Mesenchymal stem cell (in vitro differentiated cells and primary cell): Measurements from ENCODE around the gene FOXE3.

Source experiments
- DNase-seq: peaks from one replicate; pipeline ENCODE4 v3.0.0-alpha.2; 2013
- H2AFZ ChIP-seq: one replicate; pipeline ENCODE4 v1.6.1; 2013; ENCODE audit warnings: low read depth, mild to moderate bottlenecking, control low read depth, inconsistent platforms, low read length, moderate library complexity
- H2AK5ac ChIP-seq: 2 replicates; pipeline ENCODE4 v1.6.1; 2013; ENCODE audit warnings: low read length, moderate library complexity, mild to moderate bottlenecking, inconsistent platforms; ENCODE audit not compliant: severe bottlenecking
- H2BK120ac ChIP-seq: one replicate; pipeline ENCODE4 v1.6.1; 2013; ENCODE audit warnings: low read depth, mild to moderate bottlenecking, inconsistent platforms, low read length, moderate library complexity
- H2BK12ac ChIP-seq, 2 experiments: one replicate each; pipeline ENCODE4 v1.6.1; 2013; ENCODE audit warnings: inconsistent platforms in 2 of 2, low read length in 2 of 2, mild to moderate bottlenecking in 2 of 2, moderate library complexity in 2 of 2, control low read depth in 1 of 2
- H2BK15ac ChIP-seq: one replicate; pipeline ENCODE4 v1.6.1; 2013; ENCODE audit warnings: mild to moderate bottlenecking, low read depth, inconsistent platforms; ENCODE audit not compliant: poor library complexity, severe bottlenecking
- H2BK5ac ChIP-seq: 2 replicates; pipeline ENCODE4 v1.6.1; 2013; ENCODE audit warnings: low read depth, mild to moderate bottlenecking, low read length, control low read depth, inconsistent platforms; ENCODE audit not compliant: poor library complexity, severe bottlenecking
- H3K14ac ChIP-seq, 2 experiments: one replicate each; pipeline ENCODE4 v1.6.1; 2013; ENCODE audit warnings: inconsistent platforms in 2 of 2, low read length in 2 of 2, control low read depth in 1 of 2, mild to moderate bottlenecking in 1 of 2, moderate library complexity in 1 of 2
- H3K18ac ChIP-seq, 2 experiments: one replicate each; pipeline ENCODE4 v1.6.1; 2013; ENCODE audit warnings: inconsistent platforms in 2 of 2, low read length in 2 of 2, control low read depth in 1 of 2, low read depth in 1 of 2, mild to moderate bottlenecking in 1 of 2
- H3K23ac ChIP-seq, 2 experiments: one replicate each; pipeline ENCODE4 v1.6.1; 2013; ENCODE audit warnings: inconsistent platforms in 2 of 2, low read length in 2 of 2, mild to moderate bottlenecking in 2 of 2, moderate library complexity in 2 of 2, control low read depth in 1 of 2
- H3K27ac ChIP-seq: 2 replicates; pipeline ENCODE4 v1.5.1; 2013; ENCODE audit warnings: mild to moderate bottlenecking, moderate library complexity, low read length, control low read depth, inconsistent platforms; ENCODE audit not compliant: poor library complexity, severe bottlenecking
- H3K27me3 ChIP-seq, 2 experiments: 2 replicates each; pipeline versions ENCODE4 v1.6.1 to v1.7.0; 2013; ENCODE audit warnings: low read length in 2 of 2, mild to moderate bottlenecking in 2 of 2, moderate library complexity in 2 of 2, control low read depth in 1 of 2, inconsistent platforms in 1 of 2; ENCODE audit not compliant: control insufficient read depth in 1 of 2, insufficient read depth in 1 of 2
- H3K36me3 ChIP-seq, 2 experiments: 2 replicates each; pipeline versions ENCODE4 v1.6.1 to v1.7.0; 2013; ENCODE audit warnings: low read length in 2 of 2, control low read depth in 1 of 2, inconsistent platforms in 1 of 2, low read depth in 1 of 2, mild to moderate bottlenecking in 1 of 2; ENCODE audit not compliant: insufficient read depth in 2 of 2, control insufficient read depth in 1 of 2
- H3K4ac ChIP-seq, 2 experiments: one replicate each; pipeline ENCODE4 v1.6.1; 2013; ENCODE audit warnings: inconsistent platforms in 2 of 2, low read length in 2 of 2, mild to moderate bottlenecking in 2 of 2, moderate library complexity in 2 of 2, control low read depth in 1 of 2, low read depth in 1 of 2
- H3K4me1 ChIP-seq: 2 replicates; pipeline ENCODE4 v1.6.1; 2013; ENCODE audit warnings: low read depth, low read length, control low read depth; ENCODE audit not compliant: control insufficient read depth, insufficient read depth
- H3K4me2 ChIP-seq: 2 replicates; pipeline ENCODE4 v1.6.1; 2013; ENCODE audit warnings: low read length, mild to moderate bottlenecking, inconsistent platforms; ENCODE audit not compliant: poor library complexity, severe bottlenecking
- H3K4me3 ChIP-seq, 2 experiments: 2 replicates each; pipeline versions ENCODE4 v1.5.1 to v1.7.0; 2013; ENCODE audit warnings: low read length in 2 of 2, mild to moderate bottlenecking in 2 of 2, control low read depth in 1 of 2, low read depth in 1 of 2; ENCODE audit not compliant: insufficient read depth in 1 of 2
- H3K79me1 ChIP-seq: replicated peaks from 2 replicates; pipeline ENCODE4 v1.6.1; 2013; ENCODE audit warnings: mild to moderate bottlenecking, control low read depth, low read length, inconsistent platforms; ENCODE audit not compliant: poor library complexity, severe bottlenecking
- H3K9ac ChIP-seq: 2 replicates; pipeline ENCODE4 v1.7.0; 2013; ENCODE audit warnings: mild to moderate bottlenecking, low read length, moderate library complexity
- H3K9me3 ChIP-seq: 2 replicates; pipeline ENCODE4 v1.7.0; 2013; ENCODE audit warnings: mild to moderate bottlenecking, low read length; ENCODE audit not compliant: control insufficient read depth
- H4K8ac ChIP-seq: one replicate; pipeline ENCODE4 v1.6.1; 2013; ENCODE audit warnings: inconsistent platforms, mild to moderate bottlenecking, low read length, moderate library complexity
- H4K91ac ChIP-seq: one replicate; pipeline ENCODE4 v1.6.1; 2013; ENCODE audit warnings: mild to moderate bottlenecking, low read length, inconsistent platforms
- WGBS: methylation state at CpG from one replicate; pipeline ENCODE4 v1.1.7; 2013; ENCODE audit warnings: mixed read lengths; 5-methylcytosine and 5-hydroxymethylcytosine counted together

Gene FOXE3

DNA sequence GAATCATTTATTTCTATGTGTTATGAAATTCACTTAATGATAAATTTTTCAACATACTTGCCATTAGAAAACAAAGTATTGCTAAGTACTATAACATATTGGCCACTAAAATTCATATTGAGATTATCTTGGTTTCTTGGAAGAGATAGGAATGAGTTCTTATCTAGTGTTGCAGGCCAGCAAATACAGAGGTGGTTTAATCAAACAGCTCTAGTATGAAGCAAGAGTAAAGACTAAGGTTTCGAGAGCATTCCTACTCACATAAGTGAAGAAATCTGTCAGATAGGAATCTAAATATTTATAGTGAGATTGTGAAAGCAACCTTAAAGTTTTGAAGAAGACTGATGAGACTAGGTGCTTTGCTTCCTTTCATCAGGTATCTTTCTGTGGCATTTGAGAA lies 37.9 kb upstream of the FOXE3 start:
- WGBS, result no CpG with 5 or more reads among the region's 1 CpG
- H3K18ac ChIP-seq, result no peak overlapping the region

GRCh38 chr1:47380699-47381098 lies 35.4 kb upstream of the FOXE3 start:
- Histone ChIP-seq H2BK15ac (no peak overlapping the region), H3K36me3 (peaks cover 6 to 42% of the 10 kb centered on the region in 2 experiments), H3K9me3 (no peaks in the 10 kb centered on the region), H3K18ac (no peak overlapping the region), H3K9ac (no peak overlapping the region), H3K4ac (no peak overlapping the region), H3K4me1 (no peaks in the 10 kb centered on the region), H2BK120ac (no peak overlapping the region), H3K79me1 (peaks cover 2% of the 10 kb centered on the region), H3K4me3 (no peak overlapping the region), H3K4me2 (no peak overlapping the region), H4K91ac (no peak overlapping the region), H3K27ac (no peak overlapping the region), H2BK12ac (no peak overlapping the region), H2AK5ac (no peak overlapping the region), H4K8ac (no peak overlapping the region), H3K23ac (no peak overlapping the region), H3K27me3 (no peaks in the 10 kb centered on the region), H2BK5ac (no peak overlapping the region), H3K14ac (no peak overlapping the region), H2AFZ (no peak overlapping the region)
- no peak for DNase-seq
- WGBS, result 100% methylated on average over 1 of the region's 5 CpGs

More for the DNA sequence above, 37.9 kb upstream of the FOXE3 start:
- Histone ChIP-seq H2BK15ac (no peak overlapping the region), H3K9ac (no peak overlapping the region), H3K14ac (no peak overlapping the region), H4K8ac (no peak overlapping the region), H3K4ac (no peak overlapping the region), H3K23ac (no peak overlapping the region), H3K4me2 (no peak overlapping the region), H3K27me3 (no peaks in the 10 kb centered on the region), H3K79me1 (peaks cover 3% of the 10 kb centered on the region), H3K4me1 (no peaks in the 10 kb centered on the region), H2BK5ac (no peak overlapping the region), H3K27ac (no peak overlapping the region), H3K36me3 (peaks cover 0 to 63% of the 10 kb centered on the region in 2 experiments), H2BK12ac (no peak overlapping the region), H2AK5ac (no peak overlapping the region), H4K91ac (no peak overlapping the region), H3K4me3 (no peak overlapping the region), H3K9me3 (no peaks in the 10 kb centered on the region), H2BK120ac (no peak overlapping the region), H2AFZ (no peak overlapping the region)
- DNase-seq, result peak; percentile 48

DNA sequence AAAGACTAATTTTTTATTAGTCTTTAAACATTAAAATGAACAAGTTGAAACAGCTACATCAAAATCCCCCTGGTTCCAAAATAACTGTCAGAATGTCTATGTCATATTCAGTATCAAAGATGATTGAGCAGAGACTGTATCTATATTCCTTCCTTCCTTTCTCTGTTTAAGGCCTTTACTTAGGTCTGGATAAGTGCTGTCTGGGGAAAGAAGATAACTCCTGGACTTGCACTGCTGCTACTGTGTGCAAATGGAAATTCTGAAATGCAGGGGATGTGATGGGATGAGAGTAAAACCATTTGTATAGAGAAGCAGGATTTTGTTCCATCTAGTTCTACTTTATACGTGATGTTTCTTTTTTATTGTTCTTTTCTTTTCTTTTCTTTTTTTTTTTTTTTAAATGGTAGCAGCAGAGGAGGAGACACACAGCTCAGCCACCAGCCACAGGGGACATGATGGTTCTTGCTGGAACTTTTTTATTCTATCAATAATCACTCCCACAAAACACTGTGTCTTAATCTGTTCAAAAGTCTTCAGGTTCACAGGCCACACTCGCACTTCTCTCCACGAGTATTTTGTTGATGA lies 33.6 kb upstream of the FOXE3 start:
- no CpG with 5 or more reads among the region's 3 CpGs for WGBS
- Histone ChIP-seq H2BK5ac (no peak overlapping the region), H3K14ac (no peak overlapping the region), H3K79me1 (peaks cover 2% of the 10 kb centered on the region), H3K23ac (no peak overlapping the region), H3K27me3 (no peaks in the 10 kb centered on the region), H3K4me1 (no peaks in the 10 kb centered on the region), H3K9ac (no peak overlapping the region), H4K8ac (no peak overlapping the region), H4K91ac (no peak overlapping the region), H2BK12ac (no peak overlapping the region), H3K4me2 (no peak overlapping the region), H2AK5ac (no peak overlapping the region), H3K4ac (no peak overlapping the region), H3K18ac (no peak overlapping the region), H2AFZ (no peak overlapping the region), H3K27ac (no peak overlapping the region), H3K4me3 (no peak overlapping the region), H3K9me3 (no peaks in the 10 kb centered on the region), H3K36me3 (peaks cover 6 to 31% of the 10 kb centered on the region in 2 experiments), H2BK120ac (no peak overlapping the region), H2BK15ac (no peak overlapping the region)
- DNase-seq, result no peak

DNA sequence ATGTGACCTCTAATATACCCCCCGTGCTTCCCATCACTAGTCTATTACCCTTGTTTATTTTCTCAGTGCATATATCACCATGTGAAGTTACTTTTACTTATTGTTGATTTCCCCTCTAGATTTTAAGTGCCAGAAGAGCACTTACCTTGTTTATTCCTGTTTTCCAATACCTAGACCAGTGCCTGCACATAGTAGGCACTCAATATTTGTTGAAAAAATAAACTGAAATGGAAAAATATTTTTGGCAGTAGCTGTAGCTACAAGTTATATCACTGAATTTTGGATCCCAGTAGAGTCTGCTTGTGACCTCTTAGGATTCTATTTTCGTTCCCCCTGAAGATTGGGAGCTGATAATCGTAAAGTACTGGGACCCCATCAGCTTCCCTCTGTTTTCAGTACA lies 32.0 kb upstream of the FOXE3 start:
- no peak overlapping the region for H4K91ac ChIP-seq
- peaks cover 2% of the 10 kb centered on the region for H3K79me1 ChIP-seq
- H2AFZ ChIP-seq, result no peak overlapping the region
- H3K4me2 ChIP-seq, result no peak overlapping the region
- WGBS, result 100% methylated on average over 2 of the region's 3 CpGs
- no peak overlapping the region for H2AK5ac ChIP-seq
- no peak overlapping the region for H3K27ac ChIP-seq
- H3K9me3 ChIP-seq, result no peaks in the 10 kb centered on the region
- no peak overlapping the region for H2BK5ac ChIP-seq
- peaks cover 6 to 31% of the 10 kb centered on the region in 2 experiments for H3K36me3 ChIP-seq
- no peak overlapping the region for H3K4me3 ChIP-seq
- H2BK120ac ChIP-seq, result no peak overlapping the region
- no peak overlapping the region for H3K14ac ChIP-seq
- no peak overlapping the region for H3K4ac ChIP-seq
- H2BK15ac ChIP-seq, result no peak overlapping the region
- H3K4me1 ChIP-seq, result no peaks in the 10 kb centered on the region
- H4K8ac ChIP-seq, result no peak overlapping the region
- no peak overlapping the region for H2BK12ac ChIP-seq
- H3K23ac ChIP-seq, result no peak overlapping the region
- H3K27me3 ChIP-seq, result no peaks in the 10 kb centered on the region
- no peak for DNase-seq
- no peak overlapping the region for H3K18ac ChIP-seq
- no peak overlapping the region for H3K9ac ChIP-seq
